Activated naive CD8-positive, alpha-beta T cell treated with anti-CD3 and anti-CD28 coated beads, Interleukin-2, amount 50 U/mL, for 24 hours (primary cell): ENCODE data around the gene AZU1.

Experiments used
- ATAC-seq: fragments of 150-1000 bp; cut with Tn5 transposase; one replicate; pipeline ENCODE4 v1.10.0; 2021
- DNase-seq: peaks from one replicate; pipeline ENCODE4 v3.0.0; 2021
- H3K27ac Mint-ChIP-seq: one replicate; pipeline ENCODE4 v1.8.0; 2021; ENCODE audit warnings: mild to moderate bottlenecking, mixed read lengths
- H3K27me3 Mint-ChIP-seq: one replicate; pipeline ENCODE4 v1.8.0; 2021; ENCODE audit warnings: mixed read lengths
- H3K36me3 Mint-ChIP-seq: one replicate; pipeline ENCODE4 v1.8.0; 2021; ENCODE audit warnings: low read depth, mixed read lengths
- H3K4me1 Mint-ChIP-seq: one replicate; pipeline ENCODE4 v1.8.0; 2021; ENCODE audit warnings: mixed read lengths
- H3K4me3 Mint-ChIP-seq: one replicate; pipeline ENCODE4 v1.8.0; 2021; ENCODE audit warnings: mild to moderate bottlenecking, moderate library complexity, mixed read lengths
- H3K9me3 Mint-ChIP-seq: one replicate; pipeline ENCODE4 v1.8.0; 2021; ENCODE audit warnings: mixed read lengths

AZU1 gene

GRCh38 chr19:827710-828321 lies at the start of gene AZU1:
Gene AZU1 (plus strand): TSS chr19:827837. CDS start chr19:827847, 10 bp downstream.
- Mint-ChIP-seq H3K27me3 (peaks cover 19% of the 10 kb centered on the region), H3K9me3 (no peaks in the 10 kb centered on the region), H3K4me3 (no peak within 1 kb of the TSS), H3K36me3 (no peaks in the 10 kb centered on the region), H3K4me1 (no peaks in the 10 kb centered on the region), H3K27ac (no peak within 1 kb of the TSS)
- ATAC-seq (no peak), DNase-seq (no peak)

- Mint-ChIP-seq H3K27me3 (peaks cover 4% of the 10 kb centered on the region), H3K27ac (no peak overlapping the region), H3K4me3 (no peak overlapping the region), H3K36me3 (no peaks in the 10 kb centered on the region), H3K9me3 (no peaks in the 10 kb centered on the region), H3K4me1 (no peaks in the 10 kb centered on the region)
- no peak for DNase-seq
- no peak for ATAC-seq
Observed at GRCh38 chr19:778910-779653, 48.6 kb upstream of the AZU1 start.

GRCh38 chr19:780935-781334 lies 46.7 kb upstream of the AZU1 start:
- no peak for DNase-seq
- H3K9me3 Mint-ChIP-seq, result no peaks in the 10 kb centered on the region
- H3K27me3 Mint-ChIP-seq, result peaks cover 4% of the 10 kb centered on the region
- H3K27ac Mint-ChIP-seq, result no peak overlapping the region
- H3K4me3 Mint-ChIP-seq, result no peak overlapping the region
- no peaks in the 10 kb centered on the region for H3K36me3 Mint-ChIP-seq
- no peaks in the 10 kb centered on the region for H3K4me1 Mint-ChIP-seq
- ATAC-seq, result no peak

- H3K9me3 Mint-ChIP-seq, result no peaks in the 10 kb centered on the region
- ATAC-seq, result no peak
Observed at GRCh38 chr19:781800-782184, 45.8 kb upstream of the AZU1 start.

GRCh38 chr19:782185-782877 lies 45.3 kb upstream of the AZU1 start:
- ATAC-seq (no peak), DNase-seq (no peak)
- Mint-ChIP-seq H3K9me3 (no peaks in the 10 kb centered on the region), H3K27ac (no peak overlapping the region), H3K4me1 (no peaks in the 10 kb centered on the region), H3K36me3 (no peaks in the 10 kb centered on the region), H3K27me3 (peaks cover 4% of the 10 kb centered on the region), H3K4me3 (no peak overlapping the region)

More at GRCh38 chr19:781800-782184, 45.8 kb upstream of the AZU1 start:
- Mint-ChIP-seq H3K27me3 (peaks cover 4% of the 10 kb centered on the region), H3K4me3 (no peak overlapping the region), H3K27ac (no peak overlapping the region), H3K4me1 (no peaks in the 10 kb centered on the region), H3K36me3 (no peaks in the 10 kb centered on the region)
- DNase-seq, result no peak

- Mint-ChIP-seq H3K27ac (no peak overlapping the region), H3K4me3 (no peak overlapping the region), H3K27me3 (peaks cover 4% of the 10 kb centered on the region), H3K4me1 (no peaks in the 10 kb centered on the region), H3K36me3 (no peaks in the 10 kb centered on the region), H3K9me3 (no peaks in the 10 kb centered on the region)
- ATAC-seq (no peak), DNase-seq (no peak)
Observed at GRCh38 chr19:782878-783668, 44.6 kb upstream of the AZU1 start.

- H3K9me3 Mint-ChIP-seq, result no peaks in the 10 kb centered on the region
- H3K36me3 Mint-ChIP-seq, result no peaks in the 10 kb centered on the region
- H3K27me3 Mint-ChIP-seq, result peaks cover 4% of the 10 kb centered on the region
- no peak overlapping the region for H3K4me3 Mint-ChIP-seq
- H3K4me1 Mint-ChIP-seq, result peaks cover 2% of the 10 kb centered on the region
- ATAC-seq (no peak), DNase-seq (no peak)
- no peak overlapping the region for H3K27ac Mint-ChIP-seq
Observed at GRCh38 chr19:784541-784940, 43.1 kb upstream of the AZU1 start.

- Mint-ChIP-seq H3K4me3 (no peak overlapping the region), H3K27me3 (peaks cover 2% of the 10 kb centered on the region), H3K9me3 (no peaks in the 10 kb centered on the region), H3K36me3 (no peaks in the 10 kb centered on the region), H3K27ac (no peak overlapping the region), H3K4me1 (peaks cover 2% of the 10 kb centered on the region)
- no peak for DNase-seq
- ATAC-seq, result no peak
Observed at GRCh38 chr19:787536-787935, 40.1 kb upstream of the AZU1 start.

- no peak overlapping the region for H3K27ac Mint-ChIP-seq
- ATAC-seq (no peak), DNase-seq (no peak)
- no peaks in the 10 kb centered on the region for H3K9me3 Mint-ChIP-seq
- H3K27me3 Mint-ChIP-seq, result no peaks in the 10 kb centered on the region
- H3K36me3 Mint-ChIP-seq, result no peaks in the 10 kb centered on the region
- H3K4me1 Mint-ChIP-seq, result peaks cover 2% of the 10 kb centered on the region
- no peak overlapping the region for H3K4me3 Mint-ChIP-seq
Observed at GRCh38 chr19:788686-788982, 39.0 kb upstream of the AZU1 start.

GRCh38 chr19:788983-789700 lies 38.5 kb upstream of the AZU1 start:
- Mint-ChIP-seq H3K4me1 (peaks cover 2% of the 10 kb centered on the region), H3K4me3 (no peak overlapping the region), H3K36me3 (no peaks in the 10 kb centered on the region), H3K27me3 (no peaks in the 10 kb centered on the region), H3K27ac (no peak overlapping the region), H3K9me3 (no peaks in the 10 kb centered on the region)
- DNase-seq (no peak), ATAC-seq (no peak)

GRCh38 chr19:789701-790060 lies 38.0 kb upstream of the AZU1 start:
- DNase-seq (no peak), ATAC-seq (no peak)
- Mint-ChIP-seq H3K36me3 (no peaks in the 10 kb centered on the region), H3K4me1 (peaks cover 2% of the 10 kb centered on the region), H3K27ac (no peak overlapping the region), H3K4me3 (no peak overlapping the region), H3K9me3 (no peaks in the 10 kb centered on the region), H3K27me3 (no peaks in the 10 kb centered on the region)

GRCh38 chr19:791007-791566 lies 36.5 kb upstream of the AZU1 start:
- DNase-seq (no peak), ATAC-seq (no peak)
- Mint-ChIP-seq H3K9me3 (no peaks in the 10 kb centered on the region), H3K27ac (no peak overlapping the region), H3K27me3 (no peaks in the 10 kb centered on the region), H3K36me3 (no peaks in the 10 kb centered on the region), H3K4me3 (no peak overlapping the region), H3K4me1 (peaks cover 2% of the 10 kb centered on the region)

- H3K27me3 Mint-ChIP-seq, result no peaks in the 10 kb centered on the region
- DNase-seq (no peak), ATAC-seq (no peak)
- peaks cover 4% of the 10 kb centered on the region for H3K4me1 Mint-ChIP-seq
- no peaks in the 10 kb centered on the region for H3K9me3 Mint-ChIP-seq
- H3K27ac Mint-ChIP-seq, result no peak overlapping the region
- no peaks in the 10 kb centered on the region for H3K36me3 Mint-ChIP-seq
- no peak overlapping the region for H3K4me3 Mint-ChIP-seq
Observed at GRCh38 chr19:791567-792305, 35.9 kb upstream of the AZU1 start.
